ENCODE data around the gene STYK1.
A peak's percentile ranks its signal among the peaks of the same experiment; 100 is the strongest.

DNA sequence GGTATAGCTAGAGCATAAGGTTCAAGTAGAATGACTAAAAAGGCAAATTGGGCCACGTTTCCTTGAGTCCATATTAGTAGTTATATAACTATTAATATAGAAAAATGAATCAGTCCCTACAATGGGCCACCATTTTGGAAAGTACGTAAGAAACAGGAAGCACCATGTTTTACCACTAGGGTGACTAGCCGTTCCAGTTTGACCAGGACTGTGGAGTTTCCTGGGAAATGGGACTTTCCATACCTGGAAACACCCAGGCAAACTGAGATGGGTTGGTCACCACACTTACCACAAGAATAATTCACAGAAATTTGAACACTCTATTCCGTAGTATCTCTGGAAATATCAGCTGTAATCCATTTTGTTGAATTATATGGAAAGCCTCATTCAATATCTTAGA is 58.3 kb downstream of the STYK1 start:
- no peak for TF ChIP-seq NR2C2 (CRISPR knock-in tag; IDR thresholded peaks at IDR 0.05)
- no peak for TF ChIP-seq NR2C2 (tag; IDR thresholded peaks at IDR 0.05)
- TF ChIP-seq, protein P1, sequence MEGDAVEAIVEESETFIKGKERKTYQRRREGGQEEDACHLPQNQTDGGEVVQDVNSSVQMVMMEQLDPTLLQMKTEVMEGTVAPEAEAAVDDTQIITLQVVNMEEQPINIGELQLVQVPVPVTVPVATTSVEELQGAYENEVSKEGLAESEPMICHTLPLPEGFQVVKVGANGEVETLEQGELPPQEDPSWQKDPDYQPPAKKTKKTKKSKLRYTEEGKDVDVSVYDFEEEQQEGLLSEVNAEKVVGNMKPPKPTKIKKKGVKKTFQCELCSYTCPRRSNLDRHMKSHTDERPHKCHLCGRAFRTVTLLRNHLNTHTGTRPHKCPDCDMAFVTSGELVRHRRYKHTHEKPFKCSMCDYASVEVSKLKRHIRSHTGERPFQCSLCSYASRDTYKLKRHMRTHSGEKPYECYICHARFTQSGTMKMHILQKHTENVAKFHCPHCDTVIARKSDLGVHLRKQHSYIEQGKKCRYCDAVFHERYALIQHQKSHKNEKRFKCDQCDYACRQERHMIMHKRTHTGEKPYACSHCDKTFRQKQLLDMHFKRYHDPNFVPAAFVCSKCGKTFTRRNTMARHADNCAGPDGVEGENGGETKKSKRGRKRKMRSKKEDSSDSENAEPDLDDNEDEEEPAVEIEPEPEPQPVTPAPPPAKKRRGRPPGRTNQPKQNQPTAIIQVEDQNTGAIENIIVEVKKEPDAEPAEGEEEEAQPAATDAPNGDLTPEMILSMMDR (IDR thresholded peaks at IDR 0.05 in 2 of 3, conservative IDR thresholded peaks at IDR 0.05 in 1 of 3; ENCODE audit: insufficient read depth in 2 of 3, low read depth in 1 of 3, low read length in 3 of 3) = 0 out of 6 replicates have a peak, but pooled peaks of 1 of the 3 experiments have one; percentile 12

Data from K562 (cell line).